ENCODE results near the gene XRCC5.
"Not testable (repeated sequence)": the region's sequence is repeated elsewhere in the genome, so short reads cannot be mapped to it uniquely, and the experiment has no call there.

The XRCC5 gene

GRCh38 chr2:216139884-216140283 is 30.7 kb downstream of the XRCC5 start:
- Histone ChIP-seq H3K4me1 (ENCODE audit: control insufficient read depth, insufficient read depth, low read length) (no peaks in the 10 kb centered on the region), H3K9me3 (ENCODE audit: control insufficient read depth, insufficient read depth, low read depth, low read length) (no peaks in the 10 kb centered on the region), H3K36me3 (ENCODE audit: control insufficient read depth in 2 of 2, insufficient read depth in 1 of 2, low read length in 2 of 2) (peaks cover 76 to 97% of the 10 kb centered on the region in 2 experiments), H3K4me3 (ENCODE audit: low read depth, low read length) (no peak overlapping the region), H3K27ac (ENCODE audit: extremely low read depth, low read depth, low read length) (no peak overlapping the region)
- TF ChIP-seq AEBP2 (tag by site-specific recombination; IDR thresholded peaks at IDR 0.05; ENCODE audit: borderline replicate concordance) (no peak), SCRT2 (tag by site-specific recombination; IDR thresholded peaks at IDR 0.05) (0 out of 2 replicates have a peak, but pooled peaks have one; percentile 41)
- ChIA-PET CTCF (interaction anchor here (1.2 to 1.4 kb wide), 2 partner anchors 9 to 190 kb away, joined by 4 to 5 read pairs; no protein-coding TSS in a partner anchor), POLR2A (no interaction called here)

- CTCF ChIA-PET = interaction anchor here (0.7 kb wide), 1 partner anchor 20 kb away, joined by 3 read pairs; no protein-coding TSS in a partner anchor
- H3K27ac ChIP-seq (ENCODE audit: extremely low read depth, low read depth, low read length); POLR2A ChIA-PET; H3K9me3 ChIP-seq (ENCODE audit: control insufficient read depth, insufficient read depth, low read depth, low read length); H3K4me1 ChIP-seq (ENCODE audit: control insufficient read depth, insufficient read depth, low read length); H3K4me3 ChIP-seq (ENCODE audit: low read depth, low read length): not testable (repeated sequence)
- H3K36me3 ChIP-seq (ENCODE audit: control insufficient read depth in 2 of 2, insufficient read depth in 1 of 2, low read length in 2 of 2) = peaks cover 76 to 98% of the 10 kb centered on the region in 2 experiments
Observed at GRCh38 chr2:216141516-216141915, 32.4 kb downstream of the XRCC5 start.

- TF ChIP-seq ZNF157 (tag by site-specific recombination; IDR thresholded peaks at IDR 0.05) (no peak), ZNF837 (tag by site-specific recombination; IDR thresholded peaks at IDR 0.05) (no peak)
- Histone ChIP-seq H3K27ac (ENCODE audit: extremely low read depth, low read depth, low read length) (no peak overlapping the region), H3K4me1 (ENCODE audit: control insufficient read depth, insufficient read depth, low read length) (no peaks in the 10 kb centered on the region), H3K9me3 (ENCODE audit: control insufficient read depth, insufficient read depth, low read depth, low read length) (no peaks in the 10 kb centered on the region), H3K4me3 (ENCODE audit: low read depth, low read length) (no peak overlapping the region), H3K36me3 (ENCODE audit: control insufficient read depth in 2 of 2, insufficient read depth in 1 of 2, low read length in 2 of 2) (peaks cover 68 to 97% of the 10 kb centered on the region in 2 experiments)
- POLR2A ChIA-PET = interaction anchor here (1.2 kb wide), 1 partner anchor 17 kb away, joined by 4 read pairs; no protein-coding TSS in a partner anchor
- CTCF ChIA-PET = interaction anchor here (0.6 to 1.2 kb wide), 6 partner anchors 8 to 262 kb away, joined by 3 to 6 read pairs (median 3); no protein-coding TSS in a partner anchor
Observed at GRCh38 chr2:216142540-216142939, 33.4 kb downstream of the XRCC5 start.

DNA sequence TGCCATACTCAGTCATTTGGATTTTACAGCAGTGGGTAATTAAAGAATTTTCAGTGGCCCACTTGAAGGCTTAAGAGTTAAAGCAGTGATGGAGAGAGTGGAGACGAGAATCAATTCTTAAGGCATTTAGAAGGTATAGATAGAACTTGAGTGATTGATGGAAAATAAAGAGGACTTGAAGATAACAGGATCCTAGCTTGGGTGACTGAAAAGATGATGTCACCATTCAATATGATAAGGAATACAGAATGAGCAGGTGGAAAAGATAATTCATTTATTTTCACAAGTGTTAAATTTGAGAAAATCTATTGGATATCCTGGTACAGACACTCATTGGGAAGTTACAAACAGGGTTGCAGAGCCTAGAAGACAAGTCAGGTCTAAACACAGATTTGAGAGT is 35.2 kb downstream of the XRCC5 start:
- Histone ChIP-seq H3K4me1 (ENCODE audit: control insufficient read depth, insufficient read depth, low read length) (no peaks in the 10 kb centered on the region), H3K36me3 (ENCODE audit: control insufficient read depth in 2 of 2, insufficient read depth in 1 of 2, low read length in 2 of 2) (peaks cover 67 to 97% of the 10 kb centered on the region in 2 experiments), H3K27ac (ENCODE audit: extremely low read depth, low read depth, low read length) (no peak overlapping the region), H3K4me3 (ENCODE audit: low read depth, low read length) (no peak overlapping the region), H3K9me3 (ENCODE audit: control insufficient read depth, insufficient read depth, low read depth, low read length) (no peaks in the 10 kb centered on the region)
- no peak for TF ChIP-seq ZNF366 (tag by site-specific recombination; conservative IDR thresholded peaks at IDR 0.05)
- no peak for TF ChIP-seq WT1 (tag by site-specific recombination; IDR thresholded peaks at IDR 0.05)
- no peak for TF ChIP-seq TRIM28 (IDR thresholded peaks at IDR 0.05; ENCODE audit: borderline replicate concordance, low read length)
- no peak for TF ChIP-seq ZNF510 (tag by site-specific recombination; IDR thresholded peaks at IDR 0.05; ENCODE audit: insufficient replicate concordance)
- TF ChIP-seq, protein P1, sequence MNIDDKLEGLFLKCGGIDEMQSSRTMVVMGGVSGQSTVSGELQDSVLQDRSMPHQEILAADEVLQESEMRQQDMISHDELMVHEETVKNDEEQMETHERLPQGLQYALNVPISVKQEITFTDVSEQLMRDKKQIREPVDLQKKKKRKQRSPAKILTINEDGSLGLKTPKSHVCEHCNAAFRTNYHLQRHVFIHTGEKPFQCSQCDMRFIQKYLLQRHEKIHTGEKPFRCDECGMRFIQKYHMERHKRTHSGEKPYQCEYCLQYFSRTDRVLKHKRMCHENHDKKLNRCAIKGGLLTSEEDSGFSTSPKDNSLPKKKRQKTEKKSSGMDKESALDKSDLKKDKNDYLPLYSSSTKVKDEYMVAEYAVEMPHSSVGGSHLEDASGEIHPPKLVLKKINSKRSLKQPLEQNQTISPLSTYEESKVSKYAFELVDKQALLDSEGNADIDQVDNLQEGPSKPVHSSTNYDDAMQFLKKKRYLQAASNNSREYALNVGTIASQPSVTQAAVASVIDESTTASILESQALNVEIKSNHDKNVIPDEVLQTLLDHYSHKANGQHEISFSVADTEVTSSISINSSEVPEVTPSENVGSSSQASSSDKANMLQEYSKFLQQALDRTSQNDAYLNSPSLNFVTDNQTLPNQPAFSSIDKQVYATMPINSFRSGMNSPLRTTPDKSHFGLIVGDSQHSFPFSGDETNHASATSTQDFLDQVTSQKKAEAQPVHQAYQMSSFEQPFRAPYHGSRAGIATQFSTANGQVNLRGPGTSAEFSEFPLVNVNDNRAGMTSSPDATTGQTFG (tag by site-specific recombination; IDR thresholded peaks at IDR 0.05; ENCODE audit: borderline replicate concordance) = no peak
- TF ChIP-seq ATF2 (tag by site-specific recombination; IDR thresholded peaks at IDR 0.05; ENCODE audit: low read depth) = peak; percentile 67
- no peak for TF ChIP-seq ZNF837 (tag by site-specific recombination; IDR thresholded peaks at IDR 0.05)
- ChIA-PET POLR2A (no interaction called here), CTCF (no interaction called here)

Measured in HEK293 (cell line).